ENCODE results near the gene IL4R. TPM values are rescaled to one million over a fixed set of nuclear protein-coding genes. Genes with fewer than 3 reads are reported as not detected.

Gene IL4R
- total RNA-seq, 2 donors from 2014 or later, result 30.6 to 31.6 TPM

GRCh38 chr16:27308792-27309191 lies 5.0 kb upstream of the IL4R start:
- no peak overlapping the region for H3K27ac Mint-ChIP-seq
- TF ChIP-seq CTCF (conservative IDR thresholded peaks at IDR 0.05), result no peak
- no peak overlapping the region for H3K4me3 ChIP-seq (ENCODE audit: low read length)
- H3K9me3 ChIP-seq (ENCODE audit: control insufficient read depth, low read length), result no peaks in the 10 kb centered on the region
- WGBS, 2 experiments (ENCODE audit: insufficient coverage in 1 of 2, insufficient read length in 1 of 2), result 86 to 96% methylated on average over 1 of the region's 1 CpG
- H3K9me3 Mint-ChIP-seq, result no peaks in the 10 kb centered on the region
- H3K36me3 Mint-ChIP-seq (ENCODE audit: low read depth), result no peaks in the 10 kb centered on the region
- peaks cover 16% of the 10 kb centered on the region for H3K27me3 Mint-ChIP-seq (ENCODE audit: insufficient read depth)
- no peak overlapping the region for H3K9ac ChIP-seq (ENCODE audit: extremely low read depth, low read length, poor library complexity, severe bottlenecking)
- H3K27me3 ChIP-seq (ENCODE audit: control insufficient read depth, insufficient read depth, low read length, poor library complexity, severe bottlenecking), result no peaks in the 10 kb centered on the region
- H3K4me1 ChIP-seq (ENCODE audit: control insufficient read depth, insufficient read depth, low read length), result no peaks in the 10 kb centered on the region
- no peak overlapping the region for H3K4me3 Mint-ChIP-seq
- H3K4me1 Mint-ChIP-seq, result no peaks in the 10 kb centered on the region
- no peaks in the 10 kb centered on the region for H3K36me3 ChIP-seq (ENCODE audit: control insufficient read depth, insufficient read depth, low read length)
- H3K27ac ChIP-seq (ENCODE audit: low read depth, low read length), result no peak overlapping the region
- DNase-seq, result no peak

DNA sequence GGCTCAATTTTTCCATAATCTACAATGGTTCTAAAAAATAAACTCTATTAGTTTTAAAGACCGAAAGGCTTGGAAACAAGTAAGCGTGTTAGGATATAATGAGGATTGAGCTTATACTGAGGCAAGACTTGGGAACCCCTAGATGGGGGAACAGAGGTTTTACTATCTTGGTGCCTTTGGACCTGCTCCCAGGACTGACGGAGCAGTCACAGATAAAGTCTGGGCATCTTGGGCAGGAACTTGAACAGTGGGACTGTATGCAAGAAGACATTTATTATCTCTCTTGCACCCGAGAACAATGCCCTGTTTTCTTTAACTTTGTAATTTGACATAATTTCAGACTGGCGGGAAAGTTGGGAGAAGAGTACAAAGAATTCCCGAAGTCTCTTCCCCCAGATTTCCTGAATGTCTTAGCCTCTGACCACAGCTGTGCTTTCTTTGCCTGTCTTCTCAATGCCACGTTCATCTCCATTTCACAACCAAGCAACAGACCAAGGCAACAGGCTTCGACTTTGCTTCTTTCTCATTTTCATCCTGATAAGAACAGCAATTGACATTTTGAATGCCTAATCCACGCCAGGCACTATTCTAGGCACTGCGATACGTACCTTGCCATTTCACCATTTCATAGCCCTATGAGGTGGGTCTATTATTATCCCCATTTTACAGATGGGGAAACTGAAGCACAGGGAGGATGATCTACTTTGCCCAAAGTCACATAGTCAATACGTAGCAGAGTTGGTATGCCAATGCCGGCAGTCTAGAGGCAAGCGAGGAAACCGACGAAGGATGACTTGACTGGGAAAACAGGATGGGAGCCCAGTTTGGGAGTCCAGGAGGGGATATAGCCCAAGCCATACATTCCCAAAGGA lies 3.0 kb upstream of the IL4R start:
- no peaks in the 10 kb centered on the region for H3K36me3 Mint-ChIP-seq (ENCODE audit: low read depth)
- H3K27me3 Mint-ChIP-seq (ENCODE audit: insufficient read depth), result peaks cover 14% of the 10 kb centered on the region
- peaks cover 11% of the 10 kb centered on the region for H3K4me1 Mint-ChIP-seq
- 85 to 94% methylated on average over 13 to 16 of the region's 16 CpGs for WGBS, 2 experiments (ENCODE audit: insufficient coverage in 1 of 2, insufficient read length in 1 of 2)
- Histone ChIP-seq H3K9me3 (ENCODE audit: control insufficient read depth, low read length) (no peaks in the 10 kb centered on the region), H3K27me3 (ENCODE audit: control insufficient read depth, insufficient read depth, low read length, poor library complexity, severe bottlenecking) (no peaks in the 10 kb centered on the region), H3K27ac (ENCODE audit: low read depth, low read length) (no peak overlapping the region), H3K36me3 (ENCODE audit: control insufficient read depth, insufficient read depth, low read length) (no peaks in the 10 kb centered on the region), H3K4me1 (ENCODE audit: control insufficient read depth, insufficient read depth, low read length) (no peaks in the 10 kb centered on the region), H3K4me3 (ENCODE audit: low read length) (no peak overlapping the region), H3K9ac (ENCODE audit: extremely low read depth, low read length, poor library complexity, severe bottlenecking) (no peak overlapping the region)
- no peak for TF ChIP-seq CTCF (conservative IDR thresholded peaks at IDR 0.05)
- no peak overlapping the region for H3K4me3 Mint-ChIP-seq
- H3K9me3 Mint-ChIP-seq, result no peaks in the 10 kb centered on the region
- peak; percentile 36 for DNase-seq
- no peak overlapping the region for H3K27ac Mint-ChIP-seq

DNA sequence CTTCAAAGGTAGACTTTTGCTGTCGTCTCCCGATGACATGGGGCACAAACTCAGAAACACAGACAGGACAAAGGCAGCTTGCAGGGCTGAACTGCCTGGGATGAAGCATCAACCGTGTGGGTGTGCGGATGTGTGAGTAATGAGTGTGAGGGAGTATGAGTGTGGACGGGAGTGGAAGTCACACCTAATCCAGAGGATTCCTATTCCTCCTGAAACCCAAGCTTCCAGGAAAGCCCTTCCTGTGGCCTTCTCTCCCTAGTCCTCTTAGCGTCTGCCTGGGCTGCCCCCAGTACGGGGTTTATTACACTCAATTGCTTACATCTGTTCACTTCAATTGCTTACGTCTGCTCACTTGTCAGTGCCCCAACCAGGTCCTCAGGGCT lies 2.3 kb upstream of the IL4R start:
- H3K27me3 Mint-ChIP-seq (ENCODE audit: insufficient read depth), result peaks cover 14% of the 10 kb centered on the region
- H3K27me3 ChIP-seq (ENCODE audit: control insufficient read depth, insufficient read depth, low read length, poor library complexity, severe bottlenecking), result no peaks in the 10 kb centered on the region
- H3K4me1 ChIP-seq (ENCODE audit: control insufficient read depth, insufficient read depth, low read length), result no peaks in the 10 kb centered on the region
- H3K4me3 Mint-ChIP-seq, result no peak overlapping the region
- H3K9me3 ChIP-seq (ENCODE audit: control insufficient read depth, low read length), result no peaks in the 10 kb centered on the region
- H3K9me3 Mint-ChIP-seq, result no peaks in the 10 kb centered on the region
- H3K4me3 ChIP-seq (ENCODE audit: low read length), result no peak overlapping the region
- H3K36me3 ChIP-seq (ENCODE audit: control insufficient read depth, insufficient read depth, low read length), result no peaks in the 10 kb centered on the region
- H3K27ac Mint-ChIP-seq, result no peak overlapping the region
- H3K36me3 Mint-ChIP-seq (ENCODE audit: low read depth), result no peaks in the 10 kb centered on the region
- 81 to 92% methylated on average over 4 to 8 of the region's 8 CpGs for WGBS, 2 experiments (ENCODE audit: insufficient coverage in 1 of 2, insufficient read length in 1 of 2)
- peaks cover 11% of the 10 kb centered on the region for H3K4me1 Mint-ChIP-seq
- DNase-seq, result peak; percentile 38
- TF ChIP-seq CTCF (conservative IDR thresholded peaks at IDR 0.05), result no peak
- no peak overlapping the region for H3K27ac ChIP-seq (ENCODE audit: low read depth, low read length)
- no peak overlapping the region for H3K9ac ChIP-seq (ENCODE audit: extremely low read depth, low read length, poor library complexity, severe bottlenecking)

Measured in endodermal cell (in vitro differentiated cells).